Liver (tissue), 9 donors: ENCODE data around the gene ANAPC7. TPM values are rescaled to one million over a fixed set of nuclear protein-coding genes. Genes with fewer than 3 reads are reported as not detected.

ENCODE experiments used
- DNase-seq: peaks from one replicate; pipeline ENCODE4 v3.0.0-alpha.2; 2017; ENCODE audit warnings: low spot score
- H3K27ac ChIP-seq, 2 donors: one replicate each; pipeline ENCODE4 v1.7.0; 2013; ENCODE audit warnings: inconsistent platforms in 2 of 2, low read length in 2 of 2, control low read depth in 1 of 2, low read depth in 1 of 2, mild to moderate bottlenecking in 1 of 2
- H3K27me3 ChIP-seq, 4 donors: one replicate each; pipeline versions ENCODE4 v1.6.1 to v1.7.0; 2013; ENCODE audit warnings: low read length in 3 of 4, inconsistent platforms in 1 of 4, mild to moderate bottlenecking in 1 of 4, moderate library complexity in 1 of 4; ENCODE audit not compliant: control insufficient read depth in 4 of 4, insufficient read depth in 4 of 4
- H3K36me3 ChIP-seq, 4 donors: one replicate each; pipeline versions ENCODE4 v1.6.1 to v1.7.0; 2013; ENCODE audit warnings: low read length in 3 of 4, mild to moderate bottlenecking in 3 of 4, low read depth in 1 of 4, moderate library complexity in 1 of 4; ENCODE audit not compliant: control insufficient read depth in 4 of 4, insufficient read depth in 3 of 4
- H3K4me1 ChIP-seq, 4 donors: one replicate each; pipeline versions ENCODE4 v1.6.1 to v1.7.0; 2013; ENCODE audit warnings: low read length in 3 of 4, mild to moderate bottlenecking in 3 of 4, moderate library complexity in 1 of 4; ENCODE audit not compliant: control insufficient read depth in 4 of 4, insufficient read depth in 4 of 4
- H3K4me3 ChIP-seq, 3 donors: one replicate each; pipeline versions ENCODE4 v1.6.1 to v1.7.0; 2013; ENCODE audit warnings: low read length in 3 of 3, control low read depth in 1 of 3, low read depth in 1 of 3, mild to moderate bottlenecking in 1 of 3
- H3K9ac ChIP-seq, 2 donors: one replicate each; pipeline ENCODE4 v1.7.0; 2013; ENCODE audit warnings: low read length in 2 of 2, mild to moderate bottlenecking in 2 of 2, moderate library complexity in 2 of 2, control low read depth in 1 of 2, low read depth in 1 of 2
- H3K9me3 ChIP-seq, 4 donors: one replicate each; pipeline versions ENCODE4 v1.6.1 to v1.7.0; 2013; ENCODE audit warnings: low read length in 3 of 4; ENCODE audit not compliant: control insufficient read depth in 4 of 4
- ATF3 ChIP-seq: IDR thresholded peaks from 2 replicates; pipeline ENCODE4 v1.6.1; 2016; ENCODE audit warnings: antibody characterized with exemption
- EGR1 ChIP-seq, 2 donors: IDR thresholded peaks; 2 replicates each; pipeline ENCODE4 v1.6.1; 2016 to 2018; ENCODE audit warnings: antibody characterized with exemption in 2 of 2, low read depth in 2 of 2
- FOXA2 ChIP-seq: IDR thresholded peaks from 2 replicates; pipeline ENCODE4 v1.6.1; 2016; ENCODE audit warnings: antibody characterized with exemption
- GABPA ChIP-seq, 2 donors: IDR thresholded peaks in 1 of 2; conservative IDR thresholded peaks in 1 of 2; 2 replicates each; pipeline ENCODE4 v1.6.1; 2016; ENCODE audit warnings: antibody characterized with exemption in 2 of 2, mild to moderate bottlenecking in 1 of 2, moderate library complexity in 1 of 2
- HNF4A ChIP-seq, 2 donors: conservative IDR thresholded peaks; 2 replicates each; pipeline ENCODE4 v1.6.1; 2016; ENCODE audit warnings: antibody characterized with exemption in 2 of 2, mild to moderate bottlenecking in 2 of 2
- HNF4G ChIP-seq: IDR thresholded peaks from 2 replicates; pipeline ENCODE4 v1.6.1; 2016; ENCODE audit warnings: antibody characterized with exemption
- JUND ChIP-seq, 2 donors: IDR thresholded peaks; 2 replicates each; pipeline ENCODE4 v1.6.1; 2016; ENCODE audit warnings: antibody characterized with exemption in 2 of 2
- MAX ChIP-seq: IDR thresholded peaks from 2 replicates; pipeline ENCODE4 v1.6.1; 2016; ENCODE audit warnings: antibody characterized with exemption
- NR2F2 ChIP-seq: IDR thresholded peaks from 2 replicates; pipeline ENCODE4 v1.6.1; 2016; ENCODE audit warnings: antibody characterized with exemption
- RAD21 ChIP-seq, 2 donors: IDR thresholded peaks; 2 replicates each; pipeline ENCODE4 v1.6.1; 2016; ENCODE audit warnings: antibody characterized with exemption in 2 of 2, mild to moderate bottlenecking in 2 of 2
- RXRA ChIP-seq, 2 donors: IDR thresholded peaks; 2 replicates each; pipeline ENCODE4 v1.6.1; 2017 to 2018; ENCODE audit warnings: antibody characterized with exemption in 2 of 2, mild to moderate bottlenecking in 1 of 2
- SP1 ChIP-seq: IDR thresholded peaks from 2 replicates; pipeline ENCODE4 v1.6.1; 2018; ENCODE audit warnings: antibody characterized with exemption, mild to moderate bottlenecking
- TAF1 ChIP-seq: conservative IDR thresholded peaks from 2 replicates; pipeline ENCODE4 v1.6.1; 2016; ENCODE audit warnings: antibody characterized with exemption, mild to moderate bottlenecking
- YY1 ChIP-seq: IDR thresholded peaks from 2 replicates; pipeline ENCODE4 v1.6.1; 2016; ENCODE audit warnings: antibody characterized with exemption, mild to moderate bottlenecking
- ZBTB33 ChIP-seq: IDR thresholded peaks from 2 replicates; pipeline ENCODE4 v1.6.1; 2016; ENCODE audit warnings: antibody characterized with exemption
- WGBS: extraction: QIAGEN DNeasy Blood & Tissue Kit; methylation state at CpG from one replicate; pipeline ENCODE4 v1.1.7; 2013; 5-methylcytosine and 5-hydroxymethylcytosine counted together
- polyA plus RNA-seq, 2 donors: library from polyadenylated mRNA; stranded (reverse) in 1 of 2; unstranded in 1 of 2; fragments of 200-250 nt in 1 of 2; fragments of >200 nt in 1 of 2; fragmentation: Nextera tagmentation in 1 of 2; extraction: Ambion mirVana in 1 of 2; gene quantifications; one replicate each; pipeline versions ENCODE4 v1.2.1 to v1.2.3, GENCODE V29; 2013 to 2015
- total RNA-seq, 2 donors: library from RNA; depleted of rRNA; stranded (reverse); fragments of >200 nt; gene quantifications; one replicate each; pipeline ENCODE4 v1.2.3, GENCODE V29; 2014
- TF ChIP-seq, protein P1 (sequence below): IDR thresholded peaks from 2 replicates; pipeline ENCODE4 v1.6.1; 2016; ENCODE audit warnings: antibody characterized with exemption, mild to moderate bottlenecking
- TF ChIP-seq, protein P2 (sequence below): fragments of 150-350 bp; IDR thresholded peaks from 2 replicates; pipeline ENCODE4 v1.5.1; 2017; ENCODE audit warnings: improper control_type of control experiment, low read depth, low read length; ENCODE audit not compliant: missing input control
- donor health status: healthy.
- donor health status: healthy.
- donor health status: healthy.
- donor health status: healthy.
- donor health status: healthy.

The ANAPC7 gene
- total and polyA plus RNA-seq, 4 donors: 11.4 to 21.1 (median 16.3) TPM

- TF ChIP-seq HNF4A (conservative IDR thresholded peaks at IDR 0.05) (no peak), TAF1 (no peak), GABPA (IDR thresholded peaks at IDR 0.05 in 1 of 2, conservative IDR thresholded peaks at IDR 0.05 in 1 of 2) (no peak), ATF3 (no peak)
Observed at GRCh38 chr12:110426406-110426805, 22.9 kb upstream of the ANAPC7 start (continued).

- Histone ChIP-seq H3K9me3 (no peaks in the 10 kb centered on the region), H3K27me3 (no peaks in the 10 kb centered on the region), H3K4me1 (no peaks in the 10 kb centered on the region), H3K4me3 (no peak overlapping the region), H3K27ac (no peak overlapping the region), H3K9ac (no peak overlapping the region), H3K36me3 (no peaks in the 10 kb centered on the region)
- 50% methylated on average over 3 of the region's 3 CpGs for WGBS
- DNase-seq: no peak
- TF ChIP-seq MAX (no peak), RAD21 (IDR thresholded peaks at IDR 0.05) (no peak), HNF4A (conservative IDR thresholded peaks at IDR 0.05) (no peak), NR2F2 (no peak), RXRA (IDR thresholded peaks at IDR 0.05) (no peak), EGR1 (IDR thresholded peaks at IDR 0.05; ENCODE audit: low read depth in 2 of 2) (no peak), FOXA2 (no peak), ZBTB33 (no peak), YY1 (no peak), JUND (IDR thresholded peaks at IDR 0.05) (no peak), GABPA (IDR thresholded peaks at IDR 0.05 in 1 of 2, conservative IDR thresholded peaks at IDR 0.05 in 1 of 2) (no peak), HNF4G (no peak), SP1 (no peak)
- TF ChIP-seq, protein P1, sequence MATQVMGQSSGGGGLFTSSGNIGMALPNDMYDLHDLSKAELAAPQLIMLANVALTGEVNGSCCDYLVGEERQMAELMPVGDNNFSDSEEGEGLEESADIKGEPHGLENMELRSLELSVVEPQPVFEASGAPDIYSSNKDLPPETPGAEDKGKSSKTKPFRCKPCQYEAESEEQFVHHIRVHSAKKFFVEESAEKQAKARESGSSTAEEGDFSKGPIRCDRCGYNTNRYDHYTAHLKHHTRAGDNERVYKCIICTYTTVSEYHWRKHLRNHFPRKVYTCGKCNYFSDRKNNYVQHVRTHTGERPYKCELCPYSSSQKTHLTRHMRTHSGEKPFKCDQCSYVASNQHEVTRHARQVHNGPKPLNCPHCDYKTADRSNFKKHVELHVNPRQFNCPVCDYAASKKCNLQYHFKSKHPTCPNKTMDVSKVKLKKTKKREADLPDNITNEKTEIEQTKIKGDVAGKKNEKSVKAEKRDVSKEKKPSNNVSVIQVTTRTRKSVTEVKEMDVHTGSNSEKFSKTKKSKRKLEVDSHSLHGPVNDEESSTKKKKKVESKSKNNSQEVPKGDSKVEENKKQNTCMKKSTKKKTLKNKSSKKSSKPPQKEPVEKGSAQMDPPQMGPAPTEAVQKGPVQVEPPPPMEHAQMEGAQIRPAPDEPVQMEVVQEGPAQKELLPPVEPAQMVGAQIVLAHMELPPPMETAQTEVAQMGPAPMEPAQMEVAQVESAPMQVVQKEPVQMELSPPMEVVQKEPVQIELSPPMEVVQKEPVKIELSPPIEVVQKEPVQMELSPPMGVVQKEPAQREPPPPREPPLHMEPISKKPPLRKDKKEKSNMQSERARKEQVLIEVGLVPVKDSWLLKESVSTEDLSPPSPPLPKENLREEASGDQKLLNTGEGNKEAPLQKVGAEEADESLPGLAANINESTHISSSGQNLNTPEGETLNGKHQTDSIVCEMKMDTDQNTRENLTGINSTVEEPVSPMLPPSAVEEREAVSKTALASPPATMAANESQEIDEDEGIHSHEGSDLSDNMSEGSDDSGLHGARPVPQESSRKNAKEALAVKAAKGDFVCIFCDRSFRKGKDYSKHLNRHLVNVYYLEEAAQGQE: no peak
- TF ChIP-seq, protein P2, sequence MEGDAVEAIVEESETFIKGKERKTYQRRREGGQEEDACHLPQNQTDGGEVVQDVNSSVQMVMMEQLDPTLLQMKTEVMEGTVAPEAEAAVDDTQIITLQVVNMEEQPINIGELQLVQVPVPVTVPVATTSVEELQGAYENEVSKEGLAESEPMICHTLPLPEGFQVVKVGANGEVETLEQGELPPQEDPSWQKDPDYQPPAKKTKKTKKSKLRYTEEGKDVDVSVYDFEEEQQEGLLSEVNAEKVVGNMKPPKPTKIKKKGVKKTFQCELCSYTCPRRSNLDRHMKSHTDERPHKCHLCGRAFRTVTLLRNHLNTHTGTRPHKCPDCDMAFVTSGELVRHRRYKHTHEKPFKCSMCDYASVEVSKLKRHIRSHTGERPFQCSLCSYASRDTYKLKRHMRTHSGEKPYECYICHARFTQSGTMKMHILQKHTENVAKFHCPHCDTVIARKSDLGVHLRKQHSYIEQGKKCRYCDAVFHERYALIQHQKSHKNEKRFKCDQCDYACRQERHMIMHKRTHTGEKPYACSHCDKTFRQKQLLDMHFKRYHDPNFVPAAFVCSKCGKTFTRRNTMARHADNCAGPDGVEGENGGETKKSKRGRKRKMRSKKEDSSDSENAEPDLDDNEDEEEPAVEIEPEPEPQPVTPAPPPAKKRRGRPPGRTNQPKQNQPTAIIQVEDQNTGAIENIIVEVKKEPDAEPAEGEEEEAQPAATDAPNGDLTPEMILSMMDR: no peak
Observed at GRCh38 chr12:110424237-110424636, 20.7 kb upstream of the ANAPC7 start.
